Loucy (cell line): ENCODE measurements around the gene CYTH4.

Source experiments
- H2AFZ ChIP-seq: fragments of 200-600 bp; sonication (generic); 2 replicates; pipeline ENCODE4 v1.6.0; 2016; ENCODE audit warnings: antibody characterized with exemption, mild to moderate bottlenecking, low read length, moderate library complexity
- H3F3A ChIP-seq: fragments of 200-600 bp; 2 replicates; pipeline ENCODE4 v1.6.0; 2016; ENCODE audit warnings: antibody characterized with exemption, low read depth, mild to moderate bottlenecking
- H3K27me3 ChIP-seq: fragments of 200-600 bp; sonication (generic); 2 replicates; pipeline ENCODE4 v1.6.1; 2014; ENCODE audit warnings: low read length, mild to moderate bottlenecking; ENCODE audit not compliant: insufficient read depth, poor library complexity, severe bottlenecking
- H3K36me3 ChIP-seq: fragments of 200-600 bp; sonication (generic); 2 replicates; pipeline ENCODE4 v1.6.1; 2016; ENCODE audit warnings: low read length; ENCODE audit not compliant: insufficient read depth
- H3K4me1 ChIP-seq: fragments of 200-600 bp; sonication (generic); 2 replicates; pipeline ENCODE4 v1.5.1; 2014; ENCODE audit warnings: low read length, mild to moderate bottlenecking; ENCODE audit not compliant: insufficient read depth, poor library complexity, severe bottlenecking
- H3K4me2 ChIP-seq: fragments of 200-600 bp; sonication (generic); 2 replicates; pipeline ENCODE4 v1.6.0; 2014; ENCODE audit warnings: antibody characterized with exemption, low read length, low read depth, mild to moderate bottlenecking; ENCODE audit not compliant: poor library complexity, severe bottlenecking
- H3K4me3 ChIP-seq: fragments of 200-600 bp; sonication (generic); 2 replicates; pipeline ENCODE4 v1.5.1; 2014; ENCODE audit warnings: low read length, mild to moderate bottlenecking, mixed read lengths; ENCODE audit not compliant: poor library complexity, severe bottlenecking
- H3K79me2 ChIP-seq: fragments of 200-600 bp; sonication (generic); 2 replicates; pipeline ENCODE4 v1.6.1; 2014; ENCODE audit warnings: low read length; ENCODE audit not compliant: insufficient read depth
- H3K9ac ChIP-seq: fragments of 200-600 bp; sonication (generic); 2 replicates; pipeline ENCODE4 v1.6.0; 2014; ENCODE audit warnings: mild to moderate bottlenecking, low read depth, low read length, moderate library complexity; ENCODE audit not compliant: poor library complexity, severe bottlenecking
- H3K9me2 ChIP-seq: fragments of 200-600 bp; sonication (generic); replicated peaks from 2 replicates; pipeline ENCODE4 v1.6.1; 2016; ENCODE audit warnings: low read depth, low read length, mixed read lengths
- H3K9me3 ChIP-seq: fragments of 200-600 bp; sonication (generic); 2 replicates; pipeline ENCODE4 v1.6.1; 2014; ENCODE audit warnings: mild to moderate bottlenecking, antibody characterized with exemption, low read length, low read depth; ENCODE audit not compliant: insufficient read depth
- H4K20me1 ChIP-seq: fragments of 200-600 bp; sonication (generic); 2 replicates; pipeline ENCODE4 v1.6.0; 2014; ENCODE audit warnings: antibody characterized with exemption, low read length, mild to moderate bottlenecking; ENCODE audit not compliant: insufficient read depth, poor library complexity, severe bottlenecking
- EZH2phosphoT487 ChIP-seq: fragments of 200-600 bp; IDR thresholded peaks from 2 replicates; pipeline ENCODE4 v1.6.1; 2018; ENCODE audit warnings: antibody characterized with exemption, mild to moderate bottlenecking, moderate library complexity, borderline replicate concordance
- TF ChIP-seq, protein P1 (sequence below): fragments of 200-600 bp; sonication (generic); conservative IDR thresholded peaks from 2 replicates; pipeline ENCODE4 v1.5.1; 2014; ENCODE audit warnings: mild to moderate bottlenecking, antibody characterized with exemption, low read length

CYTH4 gene

DNA sequence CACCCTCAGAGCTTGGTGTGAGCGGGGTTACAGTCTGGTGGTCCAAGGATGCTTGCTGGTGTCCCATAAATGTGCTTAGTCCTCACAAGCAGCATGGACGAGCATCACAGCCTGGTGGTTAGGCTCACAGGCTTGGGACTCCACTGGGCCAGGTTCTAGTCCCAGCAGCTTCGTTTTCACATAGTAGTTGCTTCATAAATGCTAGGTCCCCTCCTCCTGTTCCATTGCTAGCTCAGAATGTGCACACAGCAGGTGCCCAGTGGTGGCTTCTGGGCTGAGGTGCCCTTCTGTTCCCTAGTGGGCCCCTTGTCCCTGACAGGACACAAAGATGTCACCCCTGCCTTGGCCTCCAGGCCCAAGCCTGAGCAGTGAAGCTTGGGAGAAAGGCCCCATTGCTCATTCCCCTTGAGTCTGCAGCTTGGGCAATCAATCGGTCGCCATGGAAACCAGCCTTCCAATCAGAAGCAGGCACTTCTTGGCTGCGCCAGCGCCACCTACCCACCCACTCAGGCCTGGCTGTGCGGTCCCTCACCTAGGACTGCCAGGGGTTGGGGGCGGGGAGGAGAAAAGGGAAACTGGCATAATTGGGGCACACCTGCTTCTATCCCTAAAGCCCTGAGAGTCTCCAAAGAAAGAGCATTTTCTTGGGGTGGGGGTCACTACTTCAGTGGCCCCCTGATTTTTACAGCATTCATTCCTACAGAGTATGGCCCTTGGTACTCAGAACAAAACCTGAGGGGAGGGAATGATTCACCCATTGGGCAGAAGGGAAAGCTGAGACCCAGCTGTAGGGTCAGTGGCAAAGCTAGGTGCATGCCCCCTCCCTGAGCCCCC is 48.1 kb downstream of the CYTH4 start:
- Histone ChIP-seq H3K9me3 (no peaks in the 10 kb centered on the region), H2AFZ (no peak overlapping the region), H3K4me3 (no peak overlapping the region), H3K79me2 (no peaks in the 10 kb centered on the region), H3K4me1 (no peaks in the 10 kb centered on the region), H3K9ac (no peak overlapping the region), H4K20me1 (no peaks in the 10 kb centered on the region), H3K27me3 (no peaks in the 10 kb centered on the region), H3K9me2 (no peaks in the 10 kb centered on the region), H3F3A (no peaks in the 10 kb centered on the region), H3K36me3 (no peaks in the 10 kb centered on the region), H3K4me2 (no peak overlapping the region)
- TF ChIP-seq, protein P1, sequence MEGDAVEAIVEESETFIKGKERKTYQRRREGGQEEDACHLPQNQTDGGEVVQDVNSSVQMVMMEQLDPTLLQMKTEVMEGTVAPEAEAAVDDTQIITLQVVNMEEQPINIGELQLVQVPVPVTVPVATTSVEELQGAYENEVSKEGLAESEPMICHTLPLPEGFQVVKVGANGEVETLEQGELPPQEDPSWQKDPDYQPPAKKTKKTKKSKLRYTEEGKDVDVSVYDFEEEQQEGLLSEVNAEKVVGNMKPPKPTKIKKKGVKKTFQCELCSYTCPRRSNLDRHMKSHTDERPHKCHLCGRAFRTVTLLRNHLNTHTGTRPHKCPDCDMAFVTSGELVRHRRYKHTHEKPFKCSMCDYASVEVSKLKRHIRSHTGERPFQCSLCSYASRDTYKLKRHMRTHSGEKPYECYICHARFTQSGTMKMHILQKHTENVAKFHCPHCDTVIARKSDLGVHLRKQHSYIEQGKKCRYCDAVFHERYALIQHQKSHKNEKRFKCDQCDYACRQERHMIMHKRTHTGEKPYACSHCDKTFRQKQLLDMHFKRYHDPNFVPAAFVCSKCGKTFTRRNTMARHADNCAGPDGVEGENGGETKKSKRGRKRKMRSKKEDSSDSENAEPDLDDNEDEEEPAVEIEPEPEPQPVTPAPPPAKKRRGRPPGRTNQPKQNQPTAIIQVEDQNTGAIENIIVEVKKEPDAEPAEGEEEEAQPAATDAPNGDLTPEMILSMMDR = peak; percentile 53
- no peak for TF ChIP-seq EZH2phosphoT487

DNA sequence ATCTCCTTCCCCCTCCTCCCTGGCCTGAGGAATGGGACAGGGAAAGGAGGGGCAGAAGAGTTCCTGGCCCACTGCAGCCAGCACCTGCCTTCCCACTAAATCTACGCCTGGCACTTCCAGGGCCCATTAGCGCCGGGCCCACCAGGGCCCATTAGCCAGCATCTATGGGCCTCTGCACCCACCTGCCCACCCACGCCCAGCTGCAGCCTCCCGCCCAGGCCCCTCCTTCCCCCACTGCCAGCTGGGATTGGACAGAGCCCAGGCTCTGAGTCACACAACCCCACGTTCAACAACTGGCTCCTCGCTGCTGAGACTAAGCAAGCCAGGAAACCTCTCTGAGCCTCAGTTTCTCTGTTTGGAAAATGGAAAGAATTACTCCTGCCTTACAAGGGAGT is 48.7 kb downstream of the CYTH4 start:
- Histone ChIP-seq H3K9ac (no peak overlapping the region), H2AFZ (no peak overlapping the region), H3K4me1 (no peaks in the 10 kb centered on the region), H3K79me2 (no peaks in the 10 kb centered on the region), H3K9me3 (no peaks in the 10 kb centered on the region), H3K9me2 (no peaks in the 10 kb centered on the region), H4K20me1 (no peaks in the 10 kb centered on the region), H3K27me3 (no peaks in the 10 kb centered on the region), H3F3A (no peaks in the 10 kb centered on the region), H3K4me3 (no peak overlapping the region), H3K4me2 (no peak overlapping the region), H3K36me3 (no peaks in the 10 kb centered on the region)
- TF ChIP-seq EZH2phosphoT487 = no peak
- TF ChIP-seq, protein P1 = no peak

DNA sequence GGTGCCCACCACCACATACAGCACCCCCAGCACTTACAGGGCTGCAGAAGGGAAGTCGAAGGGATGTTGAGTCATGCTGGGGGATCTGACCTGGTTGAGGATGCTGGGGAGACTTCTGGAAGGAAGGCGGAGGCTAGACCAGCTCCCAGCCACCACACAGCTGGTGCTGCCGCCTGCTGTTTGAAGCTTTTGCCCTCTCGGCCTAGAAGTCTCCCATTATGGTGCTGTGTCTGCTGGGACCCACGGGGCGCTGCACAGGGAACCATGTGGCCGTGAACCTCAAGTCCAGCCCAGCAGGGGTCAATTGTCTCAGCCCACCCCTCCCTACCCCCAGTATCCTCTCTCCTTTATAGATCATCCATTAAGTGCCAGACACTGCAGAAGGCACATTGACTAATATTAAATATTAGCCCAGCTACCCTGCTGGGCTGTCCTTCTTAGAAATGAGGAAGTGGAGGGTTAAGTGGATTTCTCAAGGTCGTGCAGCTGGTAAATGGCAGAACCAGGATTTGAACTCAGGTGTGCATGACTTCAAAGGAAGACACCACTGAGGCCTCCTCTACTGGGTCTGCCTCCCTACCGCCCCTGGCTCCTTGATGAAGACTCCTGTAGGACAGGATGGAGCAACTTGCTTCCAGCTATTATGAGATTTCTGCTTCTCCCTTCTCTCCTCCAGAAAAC is 49.7 kb downstream of the CYTH4 start:
- TF ChIP-seq, protein P1 = peak; percentile 27; the same call in 1 of the 2 replicates
- no peak for TF ChIP-seq EZH2phosphoT487
- no peak overlapping the region for H3K9ac ChIP-seq
- no peaks in the 10 kb centered on the region for H3K9me2 ChIP-seq
- H3K27me3 ChIP-seq = no peaks in the 10 kb centered on the region
- no peaks in the 10 kb centered on the region for H3K79me2 ChIP-seq
- H2AFZ ChIP-seq = no peak overlapping the region
- H3K4me2 ChIP-seq = no peak overlapping the region
- no peaks in the 10 kb centered on the region for H3K9me3 ChIP-seq
- H3K4me1 ChIP-seq = no peaks in the 10 kb centered on the region
- H3K4me3 ChIP-seq = no peak overlapping the region
- no peaks in the 10 kb centered on the region for H3K36me3 ChIP-seq
- H3F3A ChIP-seq = no peaks in the 10 kb centered on the region
- H4K20me1 ChIP-seq = no peaks in the 10 kb centered on the region
